ENCODE measurements around the gene NOLC1.
A peak's percentile ranks its signal among the peaks of the same experiment; 100 is the strongest.

NOLC1 gene

GRCh38 chr10:102151774-102152544 is at the start of gene NOLC1:
Gene NOLC1, plus strand, starts transcription at chr10:102152389. Its CDS starts 22 bp downstream, at chr10:102152411.
- peak; percentile 91 for DNase-seq (ENCODE audit: low spot score)

DNA sequence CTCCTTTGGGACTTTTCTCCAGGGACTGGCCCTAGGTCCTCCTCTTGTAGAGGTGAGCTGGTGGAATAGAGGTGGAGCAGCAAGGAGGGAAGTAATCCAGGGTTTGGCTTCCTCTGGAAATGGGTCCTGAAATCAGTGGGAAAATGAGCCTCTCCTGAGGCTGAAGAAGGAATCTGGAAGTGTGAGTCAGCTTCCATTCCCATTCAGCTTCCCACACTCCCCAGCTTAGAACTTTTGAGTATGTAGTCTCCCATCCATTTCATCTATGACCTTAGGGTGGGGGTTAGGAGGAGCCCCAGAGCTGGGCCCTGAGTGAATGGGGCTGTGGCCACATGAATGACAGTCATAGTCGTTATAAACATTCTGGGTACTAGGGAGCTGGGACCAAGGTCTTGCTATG is 49.8 kb upstream of the NOLC1 start:
- no peak for DNase-seq (ENCODE audit: low spot score)

GRCh38 chr10:102106998-102107397 is 45.2 kb upstream of the NOLC1 start:
- peak; percentile 3 for DNase-seq (ENCODE audit: low spot score)

DNA sequence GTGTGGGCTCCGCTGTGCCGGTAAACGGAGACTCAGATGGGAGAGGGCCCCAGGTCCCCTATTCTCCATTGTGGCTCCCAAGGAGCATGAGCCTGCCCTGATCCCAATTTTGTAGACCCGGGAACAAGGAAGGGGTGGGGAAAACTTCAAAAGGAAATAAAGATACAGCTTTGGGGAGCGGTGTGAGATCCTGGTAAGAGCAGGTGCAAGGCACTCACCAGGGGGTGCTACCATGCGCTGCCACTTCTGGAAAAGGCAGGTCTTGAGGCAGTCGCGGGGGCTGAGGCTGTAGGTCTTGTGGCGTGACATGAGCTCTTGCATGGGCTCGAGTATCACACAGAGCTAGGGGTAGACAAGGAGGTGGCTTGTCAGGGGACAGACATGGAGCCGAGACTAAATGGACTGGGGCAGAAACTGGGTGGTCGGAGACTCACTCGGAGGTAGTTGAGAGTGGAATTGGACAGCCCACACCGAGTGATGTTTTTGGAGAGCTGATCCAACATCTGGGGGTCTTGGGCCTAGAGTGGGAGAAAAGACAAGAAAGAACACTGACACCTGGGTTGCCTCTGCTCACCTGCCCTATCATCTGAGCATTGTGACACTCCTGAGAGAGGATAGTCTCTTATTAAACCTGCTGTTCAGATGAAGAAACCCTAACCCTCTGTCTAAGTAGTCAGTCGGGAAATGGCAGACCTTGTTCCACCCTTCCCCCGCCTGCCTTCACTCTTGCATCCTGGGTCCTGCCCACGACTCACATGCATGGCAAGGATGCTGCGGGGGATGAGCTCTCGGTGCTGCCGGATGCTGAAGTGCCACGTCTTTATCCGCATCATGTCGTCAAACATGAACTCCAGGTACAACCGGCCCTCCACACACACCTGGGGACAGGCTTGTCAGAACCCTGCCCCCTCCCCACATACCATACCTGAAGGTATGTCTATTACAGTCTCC is 42.7 kb upstream of the NOLC1 start:
- DNase-seq (ENCODE audit: low spot score) = no peak

- no peak for DNase-seq (ENCODE audit: low spot score)
Observed at GRCh38 chr10:102111276-102111675, 40.9 kb upstream of the NOLC1 start.

GRCh38 chr10:102112210-102112817 is 39.9 kb upstream of the NOLC1 start:
- DNase-seq (ENCODE audit: low spot score) = no peak

DNA sequence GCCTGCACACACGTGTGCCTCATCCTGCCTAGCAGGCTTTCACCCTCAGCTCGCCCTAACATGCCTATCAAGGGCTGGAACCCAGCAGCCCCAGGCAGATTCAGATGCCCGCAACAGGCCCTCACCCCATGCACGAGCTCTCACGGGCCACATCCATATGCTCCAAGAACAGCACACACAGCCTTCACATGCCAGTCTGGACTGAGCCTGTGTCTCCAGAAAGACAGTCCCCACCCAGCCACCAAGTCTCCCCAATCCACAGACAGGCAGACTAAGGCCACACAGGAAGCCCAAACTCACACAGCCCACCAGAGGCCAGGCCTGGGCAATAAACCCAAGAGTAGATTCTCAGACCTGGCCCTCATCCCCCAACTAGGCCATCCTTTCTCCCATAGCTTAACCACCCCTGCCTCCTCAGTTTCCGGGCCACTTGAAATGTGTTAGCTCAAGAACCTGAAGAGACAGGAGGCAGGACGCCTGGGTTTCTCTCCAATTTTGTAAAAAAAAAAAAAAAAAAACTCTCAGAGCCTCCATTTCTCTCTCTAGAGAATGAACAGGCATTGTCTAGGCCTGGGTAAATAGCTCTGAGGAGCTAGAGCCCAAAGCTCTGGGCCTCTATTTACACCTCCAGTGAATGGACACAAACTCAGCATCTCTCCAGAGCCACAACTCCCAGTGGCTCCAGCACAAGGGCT is 38.8 kb upstream of the NOLC1 start:
- no peak for DNase-seq (ENCODE audit: low spot score)

DNA sequence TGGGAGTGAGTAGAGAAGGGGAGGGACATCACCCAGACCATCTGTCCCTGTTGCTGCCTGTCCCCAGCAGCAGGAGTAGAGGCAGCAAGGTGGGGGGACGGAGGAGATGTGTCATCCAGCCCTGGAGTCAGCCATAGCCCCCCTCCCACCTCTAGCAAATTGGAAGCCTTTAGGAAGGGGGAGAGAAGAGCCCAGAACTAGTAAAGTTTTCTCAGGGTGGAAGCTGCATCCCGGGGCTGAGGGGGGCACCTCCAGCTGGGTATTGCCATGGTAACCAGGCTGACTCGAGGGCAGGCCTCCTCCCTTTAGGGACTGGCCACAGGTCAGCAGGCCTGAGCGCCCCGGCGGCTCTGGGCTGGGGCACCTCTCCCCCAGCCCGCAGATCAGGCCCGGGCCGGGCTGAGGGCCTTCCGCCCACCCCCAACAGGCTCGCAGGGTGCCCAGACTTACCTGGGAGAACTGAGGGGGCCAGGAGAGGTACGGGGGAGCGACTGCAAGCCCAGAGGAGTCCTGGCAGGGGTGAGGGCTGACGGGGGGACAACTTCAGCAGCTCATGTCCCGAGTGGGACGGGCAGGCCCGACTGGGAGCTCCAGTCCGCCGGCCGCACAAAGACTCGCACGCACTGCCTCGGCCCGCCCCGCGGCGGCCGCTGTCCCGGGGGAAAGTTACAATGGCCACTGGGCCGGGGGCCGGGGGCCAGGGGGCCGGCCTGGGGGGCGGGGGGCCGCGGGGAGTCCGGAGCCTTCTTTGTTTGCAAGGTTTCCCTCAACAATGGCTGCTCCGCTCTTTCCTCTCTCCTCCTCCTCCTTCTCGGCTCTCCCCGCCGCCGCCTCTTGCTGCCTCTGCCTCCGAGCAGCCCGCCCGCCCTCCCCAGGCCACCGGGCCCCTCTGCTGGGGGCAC is 38.0 kb upstream of the NOLC1 start:
- peak; percentile 52 for DNase-seq (ENCODE audit: low spot score)

- DNase-seq (ENCODE audit: low spot score) = peak; percentile 85
Observed at GRCh38 chr10:102114861-102115618, 37.1 kb upstream of the NOLC1 start.

GRCh38 chr10:102115775-102116174 is 36.4 kb upstream of the NOLC1 start:
- no peak for DNase-seq (ENCODE audit: low spot score)

GRCh38 chr10:102116656-102117055 is 35.5 kb upstream of the NOLC1 start:
- no peak for DNase-seq (ENCODE audit: low spot score)

GRCh38 chr10:102117391-102118159 is 34.6 kb upstream of the NOLC1 start:
- DNase-seq (ENCODE audit: low spot score) = peak; percentile 68

DNA sequence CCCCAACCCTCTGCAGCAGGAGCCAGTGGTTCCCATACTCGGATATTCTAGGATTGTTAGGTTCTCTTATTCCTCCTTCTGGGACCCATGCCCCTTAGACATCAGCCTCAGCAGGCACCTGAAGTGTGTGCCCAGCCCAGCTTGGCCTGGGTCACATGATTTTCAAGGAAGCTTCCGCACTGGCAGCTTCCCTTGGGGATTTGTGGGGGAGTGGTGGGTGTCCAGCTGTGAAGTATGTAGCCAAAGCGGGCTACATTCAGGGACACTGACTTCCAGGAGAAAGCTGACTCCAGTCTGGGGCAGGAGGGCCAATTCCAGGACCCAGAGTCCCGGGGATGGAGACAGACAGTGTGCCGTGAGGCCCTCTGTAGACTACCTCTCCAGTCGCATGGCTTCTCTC is 33.3 kb upstream of the NOLC1 start:
- no peak for DNase-seq (ENCODE audit: low spot score)

DNA sequence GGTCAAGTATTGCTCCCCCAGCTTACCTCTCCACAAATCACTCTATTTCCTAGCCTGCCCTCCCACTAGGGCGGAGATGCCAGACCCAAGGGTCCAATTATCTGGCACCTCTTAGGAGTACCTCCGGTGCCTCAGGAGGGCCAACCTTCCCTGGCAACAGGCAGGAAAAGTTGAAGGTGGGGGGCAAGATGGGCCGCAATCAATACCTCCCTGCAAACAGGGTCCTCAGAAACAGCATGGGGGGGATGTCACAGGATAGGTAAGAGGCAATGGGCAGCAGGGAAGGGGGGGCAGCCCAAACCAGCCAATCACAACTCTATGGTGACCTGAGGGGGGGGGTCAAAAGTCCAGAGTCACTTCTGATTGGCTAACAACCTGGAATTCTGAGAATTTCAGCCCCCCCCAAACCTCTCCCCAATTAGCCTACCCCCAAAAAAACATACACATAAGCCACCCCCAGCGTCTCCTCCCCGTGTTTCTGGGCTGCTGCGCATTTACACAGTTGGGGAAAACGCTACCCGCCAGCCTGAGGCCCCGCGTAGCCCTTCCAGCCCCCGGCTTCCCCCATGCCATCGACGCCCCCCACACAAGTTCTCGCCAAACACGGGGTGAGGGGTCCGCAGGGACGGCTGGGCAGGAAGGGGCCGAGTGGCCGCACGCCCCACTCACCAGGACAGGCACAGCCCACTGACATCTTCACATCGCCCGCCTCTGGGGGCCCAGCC is 32.6 kb upstream of the NOLC1 start:
- peak; percentile 91 for DNase-seq (ENCODE audit: low spot score)

GRCh38 chr10:102120142-102120990 is 31.8 kb upstream of the NOLC1 start, which contains the start of gene LDB1:
Gene LDB1, minus strand, starts transcription at chr10:102120368. Its CDS starts 258 bp downstream, at chr10:102120110.
- peak; percentile 84 for DNase-seq (ENCODE audit: low spot score)

GRCh38 chr10:102120991-102121738 is 31.0 kb upstream of the NOLC1 start:
- peak; percentile 72 for DNase-seq (ENCODE audit: low spot score)

Data from AG08396 (cell line).